Breast epithelium (tissue), 3 donors: ENCODE data around the gene SUPT20HL2.

Experiments used
- POLR2A ChIP-seq: fragments of 450-650 bp; IDR thresholded peaks from one replicate; pipeline ENCODE4 v1.6.1; 2016; ENCODE audit warnings: antibody characterized with exemption, mild to moderate bottlenecking, moderate library complexity
- POLR2AphosphoS5 ChIP-seq, 3 donors: sonication (generic); formaldehyde crosslinking; IDR thresholded peaks; one replicate each; pipeline ENCODE4 v1.6.1; 2017; ENCODE audit warnings: antibody characterized with exemption in 3 of 3
- TF ChIP-seq, protein P1 (sequence below), 3 donors: fragments of 450-650 bp; IDR thresholded peaks; one replicate each; pipeline ENCODE4 v1.5.1; 2016 to 2017; ENCODE audit warnings: antibody characterized with exemption in 3 of 3, mild to moderate bottlenecking in 3 of 3, moderate library complexity in 3 of 3

DNA sequence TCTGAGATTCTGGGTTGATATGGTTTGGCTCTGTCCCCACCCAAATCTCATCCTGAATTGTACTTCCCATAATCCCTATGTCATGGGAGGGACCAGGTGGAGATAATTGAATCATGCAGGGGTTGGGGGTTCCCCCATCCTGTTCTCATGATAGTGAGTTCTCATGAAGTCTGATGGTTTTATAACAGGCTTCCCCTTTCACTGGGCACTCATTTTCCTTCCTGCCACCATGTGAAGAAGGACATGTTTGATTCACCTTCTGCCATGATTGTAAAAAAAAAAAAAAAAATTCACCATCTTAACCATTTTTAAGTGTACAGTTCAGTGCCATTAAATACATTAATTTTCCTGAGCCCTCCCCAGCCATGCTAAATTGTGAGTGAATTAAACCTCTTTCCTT lies 42.6 kb downstream of the SUPT20HL2 start:
- TF ChIP-seq, protein P1, sequence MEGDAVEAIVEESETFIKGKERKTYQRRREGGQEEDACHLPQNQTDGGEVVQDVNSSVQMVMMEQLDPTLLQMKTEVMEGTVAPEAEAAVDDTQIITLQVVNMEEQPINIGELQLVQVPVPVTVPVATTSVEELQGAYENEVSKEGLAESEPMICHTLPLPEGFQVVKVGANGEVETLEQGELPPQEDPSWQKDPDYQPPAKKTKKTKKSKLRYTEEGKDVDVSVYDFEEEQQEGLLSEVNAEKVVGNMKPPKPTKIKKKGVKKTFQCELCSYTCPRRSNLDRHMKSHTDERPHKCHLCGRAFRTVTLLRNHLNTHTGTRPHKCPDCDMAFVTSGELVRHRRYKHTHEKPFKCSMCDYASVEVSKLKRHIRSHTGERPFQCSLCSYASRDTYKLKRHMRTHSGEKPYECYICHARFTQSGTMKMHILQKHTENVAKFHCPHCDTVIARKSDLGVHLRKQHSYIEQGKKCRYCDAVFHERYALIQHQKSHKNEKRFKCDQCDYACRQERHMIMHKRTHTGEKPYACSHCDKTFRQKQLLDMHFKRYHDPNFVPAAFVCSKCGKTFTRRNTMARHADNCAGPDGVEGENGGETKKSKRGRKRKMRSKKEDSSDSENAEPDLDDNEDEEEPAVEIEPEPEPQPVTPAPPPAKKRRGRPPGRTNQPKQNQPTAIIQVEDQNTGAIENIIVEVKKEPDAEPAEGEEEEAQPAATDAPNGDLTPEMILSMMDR (IDR thresholded peaks at IDR 0.05), result no peak
- no peak for TF ChIP-seq POLR2A
- no peak for TF ChIP-seq POLR2AphosphoS5 (IDR thresholded peaks at IDR 0.05)
